Activated naive CD4-positive, alpha-beta T cell treated with anti-CD3 and anti-CD28 coated beads, Interleukin-2, amount 50 U/mL, for 72 hours (primary cell): ENCODE data around the gene ZBTB44. TPM values are rescaled to one million over a fixed set of nuclear protein-coding genes. Genes with fewer than 3 reads are reported as not detected.
"Not testable (repeated sequence)": the region's sequence is repeated elsewhere in the genome, so short reads cannot be mapped to it uniquely, and the experiment has no call there.

Experiments
- ATAC-seq, 2 donors: fragments of 150-1000 bp; cut with Tn5 transposase; 2 replicates each; pipeline ENCODE4 v1.10.0; 2021; ENCODE audit warnings: mild to moderate bottlenecking in 2 of 2, moderate library complexity in 2 of 2
- DNase-seq, 2 donors: peaks; one replicate each; pipeline ENCODE4 v3.0.0; 2021 to 2022; ENCODE audit warnings: low spot score in 2 of 2
- H3K27ac Mint-ChIP-seq, 2 donors: one replicate each; pipeline ENCODE4 v1.8.0; 2022; ENCODE audit warnings: mild to moderate bottlenecking in 2 of 2, mixed read lengths in 2 of 2
- H3K36me3 Mint-ChIP-seq, 2 donors: one replicate each; pipeline ENCODE4 v1.8.0; 2022; ENCODE audit warnings: mixed read lengths in 2 of 2
- H3K9me3 Mint-ChIP-seq, 2 donors: one replicate each; pipeline ENCODE4 v1.8.0; 2022; ENCODE audit warnings: mixed read lengths in 2 of 2
- total RNA-seq, 2 donors: library from RNA; stranded (reverse); gene quantifications; one replicate each; pipeline ENCODE4 v1.2.3, GENCODE V29; 2022

ZBTB44 gene
- total RNA-seq, 2 donors from 2014 or later, result 43.4 to 47.2 TPM

DNA sequence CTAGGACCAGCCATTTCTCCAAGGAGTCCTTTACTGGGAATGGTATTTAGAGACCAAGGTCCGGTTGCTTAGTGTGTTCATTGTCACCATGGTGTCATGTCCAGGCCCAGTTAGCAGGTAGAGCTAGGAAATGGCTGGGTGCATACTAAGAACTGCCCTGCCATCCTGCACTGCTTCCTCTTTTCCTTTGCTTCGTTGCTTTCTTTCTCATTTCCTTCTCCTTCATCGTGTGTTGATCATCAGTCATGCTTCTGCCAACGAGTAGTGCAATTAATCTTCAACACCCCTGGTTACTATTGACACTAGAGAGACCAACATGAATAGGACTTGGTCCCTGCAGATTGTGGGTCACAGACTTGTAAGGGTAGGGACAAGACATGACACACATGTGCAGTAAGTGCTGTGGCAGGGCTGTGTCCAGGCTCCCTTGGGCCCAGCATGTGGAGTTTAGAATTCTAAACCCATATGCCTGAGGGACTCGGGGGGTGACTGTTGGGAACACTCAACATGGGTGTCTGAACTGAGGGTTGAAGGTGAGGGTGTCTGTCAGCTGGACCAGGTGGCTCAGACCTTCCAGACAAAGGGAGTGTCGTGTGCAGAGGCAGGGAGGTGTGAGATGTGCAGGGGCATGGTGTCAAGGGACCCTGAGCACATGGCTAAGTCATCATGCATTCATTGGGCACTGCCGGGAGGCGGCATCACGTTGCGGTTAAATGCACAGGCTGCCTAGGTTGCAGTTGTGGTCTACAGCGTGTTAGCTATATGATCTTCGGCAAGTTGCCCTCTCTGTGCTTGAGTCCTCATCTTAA, 112.5 kb downstream of the ZBTB44 start:
- DNase-seq, result no peak
- Mint-ChIP-seq H3K36me3 (no peaks in the 10 kb centered on the region), H3K9me3 (no peaks in the 10 kb centered on the region), H3K27ac (no peak overlapping the region)
- ATAC-seq, result no peak

GRCh38 chr11:130201026-130201425, 113.7 kb downstream of the ZBTB44 start:
- no peaks in the 10 kb centered on the region for H3K36me3 Mint-ChIP-seq
- no peaks in the 10 kb centered on the region for H3K9me3 Mint-ChIP-seq
- H3K27ac Mint-ChIP-seq, result no peak overlapping the region
- ATAC-seq, result no peak
- DNase-seq, result no peak

DNA sequence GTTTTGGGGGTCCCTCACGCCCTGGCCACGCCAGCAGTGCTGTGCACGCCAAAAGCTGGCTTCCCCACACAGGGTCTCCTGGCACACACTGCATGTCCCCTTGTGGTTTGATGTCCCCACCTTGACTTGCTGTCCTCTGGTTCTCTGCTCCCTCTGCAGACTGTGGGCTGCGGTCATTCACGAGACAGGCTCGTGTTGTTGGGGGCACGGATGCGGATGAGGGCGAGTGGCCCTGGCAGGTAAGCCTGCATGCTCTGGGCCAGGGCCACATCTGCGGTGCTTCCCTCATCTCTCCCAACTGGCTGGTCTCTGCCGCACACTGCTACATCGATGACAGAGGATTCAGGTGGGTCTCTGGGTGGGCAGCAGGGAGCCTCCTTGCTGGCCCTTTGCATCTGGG, 114.9 kb downstream of the ZBTB44 start:
- ATAC-seq (no peak), DNase-seq (no peak)
- H3K27ac Mint-ChIP-seq, result no peak overlapping the region
- no peaks in the 10 kb centered on the region for H3K36me3 Mint-ChIP-seq
- H3K9me3 Mint-ChIP-seq, result no peaks in the 10 kb centered on the region

GRCh38 chr11:130198964-130199363, 115.8 kb downstream of the ZBTB44 start:
- Mint-ChIP-seq H3K36me3 (no peaks in the 10 kb centered on the region), H3K27ac (no peak overlapping the region), H3K9me3 (no peaks in the 10 kb centered on the region)
- no peak for DNase-seq
- ATAC-seq, result no peak

GRCh38 chr11:130198292-130198691, 116.4 kb downstream of the ZBTB44 start:
- DNase-seq (no peak), ATAC-seq (no peak)
- Mint-ChIP-seq H3K36me3 (no peaks in the 10 kb centered on the region), H3K27ac (no peak overlapping the region), H3K9me3 (no peaks in the 10 kb centered on the region)

GRCh38 chr11:130197386-130198035, 117.2 kb downstream of the ZBTB44 start:
- no peaks in the 10 kb centered on the region for H3K9me3 Mint-ChIP-seq
- no peaks in the 10 kb centered on the region for H3K36me3 Mint-ChIP-seq
- no peak overlapping the region for H3K27ac Mint-ChIP-seq
- DNase-seq (no peak), ATAC-seq (no peak)

DNA sequence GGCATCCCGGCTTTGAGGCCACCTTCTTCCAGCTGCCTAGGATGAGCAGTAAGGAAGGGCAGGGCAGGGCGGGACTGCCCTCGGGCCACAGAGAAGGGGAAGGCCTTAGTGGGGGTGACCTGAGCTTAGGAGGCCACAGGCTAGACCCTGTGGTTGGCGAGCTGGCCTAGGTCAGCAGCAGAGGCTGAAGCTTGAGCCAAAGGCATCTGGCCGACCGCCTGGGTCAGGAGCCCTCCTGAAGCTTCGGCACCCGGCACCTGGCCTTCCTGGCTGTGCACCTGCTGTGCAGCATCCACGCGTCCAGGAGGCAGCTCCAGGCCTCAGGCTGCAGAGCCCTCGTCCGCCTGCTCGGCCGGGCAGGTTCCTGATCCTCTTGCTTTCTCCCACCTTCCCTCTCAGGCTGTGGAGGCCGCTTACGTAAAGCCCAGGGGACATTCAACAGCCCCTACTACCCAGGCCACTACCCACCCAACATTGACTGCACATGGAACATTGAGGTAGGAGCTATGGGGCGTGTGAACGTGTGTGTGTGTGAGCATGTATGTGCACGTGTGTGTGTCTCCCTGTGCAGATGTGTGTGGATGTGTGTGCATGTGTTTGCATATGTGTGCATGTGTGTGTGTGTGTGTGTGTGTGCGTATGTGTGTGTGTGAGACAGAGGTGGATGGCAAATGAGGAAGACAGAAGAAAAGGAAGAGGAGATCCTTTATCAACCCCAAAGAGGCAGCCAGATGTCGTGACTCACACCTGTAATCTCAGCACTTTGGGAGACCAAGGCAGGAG, 120.3 kb downstream of the ZBTB44 start:
- H3K27ac Mint-ChIP-seq, result no peak overlapping the region
- no peak for DNase-seq
- no peak for ATAC-seq
- H3K36me3 Mint-ChIP-seq, result no peaks in the 10 kb centered on the region
- no peaks in the 10 kb centered on the region for H3K9me3 Mint-ChIP-seq

DNA sequence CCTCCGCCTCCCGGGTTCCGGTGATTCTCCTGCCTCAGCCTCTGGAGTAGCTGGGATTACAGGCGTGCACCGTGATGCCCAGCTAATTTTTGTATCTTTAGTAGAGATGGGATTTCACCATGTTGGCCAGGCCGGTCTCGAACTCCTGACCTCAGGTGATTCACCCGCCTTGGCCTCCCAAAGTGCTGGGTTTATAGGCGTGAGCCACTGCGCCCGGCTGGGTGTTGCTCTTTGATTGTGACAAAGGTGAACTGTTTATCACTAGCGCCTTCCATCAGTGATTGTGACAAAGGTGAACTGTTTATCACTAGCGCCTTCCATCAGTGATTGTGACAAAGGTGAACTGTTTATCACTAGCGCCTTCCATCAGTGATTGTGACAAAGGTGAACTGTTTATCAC, 121.2 kb downstream of the ZBTB44 start:
- H3K9me3 Mint-ChIP-seq, ATAC-seq, H3K27ac Mint-ChIP-seq, H3K36me3 Mint-ChIP-seq, DNase-seq: not testable (repeated sequence)

DNA sequence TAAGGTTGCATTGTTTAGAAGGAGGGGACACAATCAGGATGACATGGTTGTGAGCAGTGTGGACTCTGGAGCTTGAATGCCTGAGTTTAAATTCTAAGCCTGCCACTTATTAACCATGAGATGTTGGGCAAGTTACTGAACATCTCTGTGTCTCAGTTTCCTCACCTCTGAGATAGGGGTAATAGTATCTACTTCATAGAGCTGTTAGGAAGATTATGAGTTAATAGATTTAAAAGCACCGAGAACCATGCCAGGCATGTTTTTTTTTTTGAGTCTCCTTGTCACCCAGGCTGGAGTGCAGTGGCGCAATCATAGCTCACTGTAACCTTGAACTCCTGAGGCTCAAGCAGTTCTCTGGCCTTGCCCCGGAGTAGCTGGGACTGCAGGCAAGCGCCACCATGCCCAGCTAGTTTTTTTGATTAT, 121.9 kb downstream of the ZBTB44 start:
- ATAC-seq (no peak), DNase-seq (no peak)
- Mint-ChIP-seq H3K27ac (no peak overlapping the region), H3K36me3 (no peaks in the 10 kb centered on the region), H3K9me3 (no peaks in the 10 kb centered on the region)

DNA sequence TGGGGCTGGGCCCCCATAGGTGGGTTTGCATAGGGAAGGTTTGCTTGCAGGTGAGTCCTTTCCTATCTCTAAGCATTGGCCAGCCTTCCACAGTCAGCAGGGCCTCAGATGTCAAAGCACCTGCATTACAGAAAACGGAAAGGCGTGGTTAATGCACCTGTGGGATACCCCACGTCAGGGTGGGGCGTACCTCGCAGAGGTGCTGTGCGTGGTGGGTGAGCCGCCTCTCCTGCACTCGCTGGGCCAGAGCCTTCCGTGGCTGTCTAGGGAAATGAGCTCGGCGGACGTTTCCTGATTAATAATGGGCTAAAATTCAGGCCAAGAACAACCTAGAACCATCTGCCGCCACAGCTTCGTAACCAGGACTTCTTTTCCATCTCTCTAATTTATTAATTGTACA, 122.8 kb downstream of the ZBTB44 start:
- Mint-ChIP-seq H3K9me3 (no peaks in the 10 kb centered on the region), H3K36me3 (no peaks in the 10 kb centered on the region), H3K27ac (no peak overlapping the region)
- ATAC-seq (no peak), DNase-seq (no peak)

DNA sequence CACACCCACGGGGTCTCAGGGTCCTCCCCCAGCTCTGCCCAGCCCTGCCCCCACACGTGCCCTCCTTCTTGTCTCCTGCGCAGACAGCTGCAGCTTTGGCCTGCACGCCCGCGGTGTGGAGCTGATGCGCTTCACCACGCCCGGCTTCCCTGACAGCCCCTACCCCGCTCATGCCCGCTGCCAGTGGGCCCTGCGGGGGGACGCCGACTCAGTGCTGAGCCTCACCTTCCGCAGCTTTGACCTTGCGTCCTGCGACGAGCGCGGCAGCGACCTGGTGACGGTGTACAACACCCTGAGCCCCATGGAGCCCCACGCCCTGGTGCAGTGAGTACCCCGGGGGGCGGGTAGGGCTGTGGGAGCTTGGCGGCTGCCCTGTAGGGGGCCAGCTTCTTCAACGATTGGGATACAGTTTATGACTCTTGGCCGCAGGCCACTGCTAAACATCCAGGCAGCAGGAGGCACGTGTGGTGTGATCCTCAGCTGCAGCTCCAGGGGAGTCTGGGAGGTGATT, 124.3 kb downstream of the ZBTB44 start:
- DNase-seq, result no peak
- no peak overlapping the region for H3K27ac Mint-ChIP-seq
- no peaks in the 10 kb centered on the region for H3K9me3 Mint-ChIP-seq
- H3K36me3 Mint-ChIP-seq, result no peaks in the 10 kb centered on the region
- no peak for ATAC-seq

DNA sequence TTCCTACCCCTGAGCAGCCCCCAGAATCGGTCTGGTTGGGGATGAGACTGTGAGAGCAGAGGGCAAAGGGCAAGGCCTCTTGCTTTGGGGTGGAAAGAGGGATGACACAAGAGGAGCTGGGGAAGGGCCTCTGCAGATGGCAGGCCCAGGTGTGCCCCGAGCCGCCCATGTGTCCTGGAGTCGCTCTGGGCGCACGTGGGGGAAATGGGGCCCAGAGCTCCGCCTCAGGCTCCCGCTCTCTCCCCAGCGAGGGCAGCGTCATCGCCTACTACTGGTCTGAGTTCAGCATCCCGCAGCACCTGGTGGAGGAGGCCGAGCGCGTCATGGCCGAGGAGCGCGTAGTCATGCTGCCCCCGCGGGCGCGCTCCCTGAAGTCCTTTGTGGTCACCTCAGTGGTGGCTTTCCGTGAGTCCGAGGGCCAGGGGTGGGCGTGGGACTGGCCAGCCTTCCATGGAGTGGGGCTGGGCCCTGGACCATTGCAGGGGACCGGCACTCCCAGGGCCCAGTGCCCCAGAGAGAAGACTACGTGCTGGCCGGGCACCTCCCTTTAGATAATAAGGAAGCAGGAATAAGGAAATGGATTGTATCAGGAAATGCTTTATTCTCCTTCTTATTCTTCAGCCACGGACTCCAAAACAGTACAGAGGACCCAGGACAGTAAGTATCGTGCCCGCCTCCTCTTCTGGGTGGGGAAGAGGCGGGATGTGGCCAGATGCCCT, 125.1 kb downstream of the ZBTB44 start:
- ATAC-seq (no peak), DNase-seq (no peak)
- Mint-ChIP-seq H3K9me3 (no peaks in the 10 kb centered on the region), H3K27ac (no peak overlapping the region), H3K36me3 (no peaks in the 10 kb centered on the region)

DNA sequence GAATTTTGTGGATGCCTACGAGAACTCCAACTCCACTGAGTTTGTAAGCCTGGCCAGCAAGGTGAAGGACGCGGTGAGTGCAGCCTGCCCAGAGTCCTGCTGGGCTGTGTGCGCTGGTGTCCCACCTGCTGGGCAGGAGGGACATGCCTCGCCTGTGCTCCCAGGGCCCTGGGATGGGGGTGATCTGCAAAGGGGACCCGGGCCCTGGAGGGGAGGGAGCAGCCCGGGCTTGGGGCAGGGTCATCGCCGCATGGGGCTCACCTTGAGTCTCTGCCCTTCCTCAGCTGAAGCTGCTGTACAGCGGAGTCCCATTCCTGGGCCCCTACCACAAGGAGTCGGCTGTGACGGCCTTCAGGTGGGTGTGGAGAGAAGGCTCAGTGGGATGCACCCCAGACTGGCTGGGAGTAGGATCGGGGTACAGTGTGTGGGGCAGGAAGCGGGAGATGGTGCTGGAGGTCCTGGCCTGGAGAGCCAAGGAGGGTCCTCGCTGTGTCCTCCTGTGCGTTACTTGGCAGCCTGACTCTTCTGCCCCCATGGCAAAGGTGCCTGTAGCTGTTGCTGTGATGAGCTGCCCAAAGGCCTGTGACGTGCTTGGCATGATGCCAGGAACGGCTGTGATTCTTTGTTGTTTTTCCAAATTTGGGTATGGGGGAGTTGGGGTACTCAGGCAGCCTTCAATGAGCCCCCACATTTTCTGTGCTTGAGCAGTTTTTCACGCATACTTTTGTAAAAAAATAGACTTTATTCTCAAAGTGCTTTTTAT, 126.0 kb downstream of the ZBTB44 start:
- Mint-ChIP-seq H3K9me3 (no peaks in the 10 kb centered on the region), H3K27ac (peak overlapping the region in 1 of 2 donors; percentile 22), H3K36me3 (no peaks in the 10 kb centered on the region)
- ATAC-seq (no peak), DNase-seq (no peak)

DNA sequence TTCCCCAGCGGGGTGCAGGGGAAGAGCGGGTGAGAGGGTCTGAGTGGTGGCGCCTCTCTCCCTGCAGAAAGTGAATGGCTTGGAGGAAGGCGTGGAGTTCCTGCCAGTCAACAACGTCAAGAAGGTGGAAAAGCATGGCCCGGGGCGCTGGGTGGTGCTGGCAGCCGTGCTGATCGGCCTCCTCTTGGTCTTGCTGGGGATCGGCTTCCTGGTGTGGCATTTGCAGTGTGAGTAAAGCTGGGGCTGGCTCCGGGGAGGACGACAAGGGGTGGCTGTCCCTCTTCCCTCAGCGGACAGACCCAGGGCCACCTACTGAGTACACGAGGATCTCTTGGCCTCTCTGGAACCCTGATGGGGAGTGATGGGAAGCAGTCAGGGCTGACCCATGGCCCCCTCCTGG, 126.7 kb downstream of the ZBTB44 start:
- Mint-ChIP-seq H3K9me3 (no peaks in the 10 kb centered on the region), H3K27ac (no peak overlapping the region), H3K36me3 (no peaks in the 10 kb centered on the region)
- ATAC-seq (no peak), DNase-seq (no peak)

- Mint-ChIP-seq H3K27ac (no peak overlapping the region), H3K36me3 (no peaks in the 10 kb centered on the region), H3K9me3 (no peaks in the 10 kb centered on the region)
- ATAC-seq (no peak), DNase-seq (no peak)
Measured at GRCh38 chr11:130187096-130187495, 127.6 kb downstream of the ZBTB44 start.
